OCI-LY7 (cell line): ENCODE data around the gene DGKQ. TPM values are rescaled to one million over a fixed set of nuclear protein-coding genes. Genes with fewer than 3 reads are reported as not detected.

Experiments used
- BruUV-seq: library from RNA; stranded (reverse); fragments of 400-500 nt; replicated peaks from 2 replicates; lab custom pipeline; 2021; lab: Mats Ljungman, UMichigan
- CTCF ChIA-PET: fragments of 300-600 bp; sonication (Branson Sonifier 250); formaldehyde crosslinking; loops from one replicate; lab custom pipeline; 2022; ENCODE audit warnings: antibody characterized with exemption; ENCODE audit not compliant: unreplicated experiment; lab: Charles Lee
- POLR2A ChIA-PET: fragments of 300-600 bp; sonication (Branson Sonifier 250); formaldehyde crosslinking; loops from one replicate; lab custom pipeline; 2022; ENCODE audit warnings: antibody characterized with exemption; lab: Charles Lee
- DNase-seq: peaks from one replicate; pipeline ENCODE4 v3.0.0-alpha.2; 2015; ENCODE audit warnings: low spot score
- H2AFZ ChIP-seq: fragments of 200-600 bp; sonication (generic), shearing (Covaris generic); 2 replicates; pipeline ENCODE4 v1.6.1; 2014; ENCODE audit warnings: mild to moderate bottlenecking, antibody characterized with exemption, low read length, moderate library complexity
- H3K27ac ChIP-seq: fragments of 200-600 bp; sonication (generic); 2 replicates; pipeline ENCODE4 v1.5.1; 2014; ENCODE audit warnings: mixed run types, low read depth, mild to moderate bottlenecking, moderate library complexity, low read length, inconsistent platforms; ENCODE audit not compliant: poor library complexity, severe bottlenecking
- H3K36me3 ChIP-seq: fragments of 200-600 bp; sonication (generic); 2 replicates; pipeline ENCODE4 v1.6.1; 2014; ENCODE audit warnings: mild to moderate bottlenecking, antibody characterized with exemption, low read length, moderate library complexity, mixed read lengths; ENCODE audit not compliant: insufficient read depth
- H3K4me1 ChIP-seq: fragments of 200-600 bp; sonication (generic); 2 replicates; pipeline ENCODE4 v1.5.1; 2014; ENCODE audit warnings: mild to moderate bottlenecking, low read length; ENCODE audit not compliant: insufficient read depth, poor library complexity, severe bottlenecking
- H3K4me2 ChIP-seq: fragments of 200-600 bp; sonication (generic); 2 replicates; pipeline ENCODE4 v1.6.1; 2014; ENCODE audit warnings: mild to moderate bottlenecking, low read length
- H3K4me3 ChIP-seq: fragments of 200-600 bp; sonication (generic); 2 replicates; pipeline ENCODE4 v1.5.1; 2014; ENCODE audit warnings: mild to moderate bottlenecking, low read depth, low read length; ENCODE audit not compliant: poor library complexity, severe bottlenecking
- H3K79me2 ChIP-seq: fragments of 200-600 bp; sonication (generic); 2 replicates; pipeline ENCODE4 v1.6.1; 2016; ENCODE audit warnings: low read depth, mild to moderate bottlenecking, low read length, moderate library complexity, mixed read lengths; ENCODE audit not compliant: insufficient read depth
- H3K9me2 ChIP-seq: fragments of 200-600 bp; sonication (generic); 2 replicates; pipeline ENCODE4 v1.6.1; 2016; ENCODE audit warnings: mild to moderate bottlenecking, low read length, mixed read lengths; ENCODE audit not compliant: insufficient read depth
- H3K9me3 ChIP-seq: fragments of 200-600 bp; sonication (generic); 2 replicates; pipeline ENCODE4 v1.6.1; 2014; ENCODE audit warnings: mild to moderate bottlenecking, mixed run types, low read length, mixed read lengths
- H4K20me1 ChIP-seq: fragments of 200-600 bp; sonication (generic); 2 replicates; pipeline ENCODE4 v1.6.1; 2014; ENCODE audit warnings: mild to moderate bottlenecking, antibody characterized with exemption, low read length, moderate library complexity, mixed read lengths; ENCODE audit not compliant: insufficient read depth
- CTCF ChIP-seq: fragments of 200-600 bp; sonication (generic); conservative IDR thresholded peaks from 2 replicates; pipeline ENCODE4 v1.5.1; 2014; ENCODE audit warnings: mild to moderate bottlenecking, antibody characterized with exemption, low read length, moderate library complexity, mixed read lengths
- EZH2phosphoT487 ChIP-seq: fragments of 200-600 bp; sonication (generic); IDR thresholded peaks from 2 replicates; pipeline ENCODE4 v1.6.1; 2018; ENCODE audit warnings: low read depth, borderline replicate concordance, mild to moderate bottlenecking, mixed run types, antibody characterized with exemption, low read length, moderate library complexity, mixed read lengths
- intact Hi-C: fragments of 100-400 bp; cut with micrococcal nuclease; formaldehyde crosslinking; loops from one replicate; pipeline ENCODE4 v1.10.0; 2022; ENCODE audit not compliant: unreplicated experiment
- total RNA-seq, 2 experiments: library from RNA; depleted of rRNA in 1 of 2; stranded (reverse); fragments of >200 nt in 1 of 2; shearing (Covaris generic) in 1 of 2; gene quantifications; 2 replicates each; pipeline ENCODE4 v1.2.3, GENCODE V29; 2014 to 2022

DGKQ gene
- total RNA-seq, 2 experiments from 2014 or later, result 11.3 to 15.2 TPM

- no peak for TF ChIP-seq CTCF
- no peak for TF ChIP-seq EZH2phosphoT487
- intact Hi-C loops, result loop anchor here (10.0 kb wide), 1 partner anchor 229 kb away; the partner anchor contains the start of gene CTBP1
- Histone ChIP-seq H3K4me2 (no peak overlapping the region), H3K4me3 (no peak overlapping the region), H3K36me3 (no peaks in the 10 kb centered on the region), H3K27ac (no peak overlapping the region), H3K9me2 (no peaks in the 10 kb centered on the region), H3K4me1 (peaks cover 11% of the 10 kb centered on the region), H3K9me3 (no peaks in the 10 kb centered on the region), H2AFZ (no peak overlapping the region), H3K79me2 (no peaks in the 10 kb centered on the region), H4K20me1 (no peaks in the 10 kb centered on the region)
- DNase-seq, result no peak
- ChIA-PET CTCF (no interaction called here), POLR2A (no interaction called here)
- no TSS peak for BruUV-seq
Measured at GRCh38 chr4:1015746-1016145, 42.4 kb upstream of the DGKQ start.

GRCh38 chr4:1015179-1015578 is 41.8 kb upstream of the DGKQ start:
- no peaks in the 10 kb centered on the region for H3K36me3 ChIP-seq
- no peak overlapping the region for H3K27ac ChIP-seq
- no peak for DNase-seq
- no peak overlapping the region for H3K4me2 ChIP-seq
- ChIA-PET POLR2A (no interaction called here), CTCF (no interaction called here)
- H2AFZ ChIP-seq, result no peak overlapping the region
- no peaks in the 10 kb centered on the region for H3K79me2 ChIP-seq
- H3K9me2 ChIP-seq, result no peaks in the 10 kb centered on the region
- H3K4me3 ChIP-seq, result no peak overlapping the region
- no peaks in the 10 kb centered on the region for H4K20me1 ChIP-seq
- peaks cover 17% of the 10 kb centered on the region for H3K4me1 ChIP-seq
- no peak for TF ChIP-seq EZH2phosphoT487
- no peak for TF ChIP-seq CTCF
- no TSS peak for BruUV-seq
- no peaks in the 10 kb centered on the region for H3K9me3 ChIP-seq
- intact Hi-C loops, result loop anchor here (10.0 kb wide), 1 partner anchor 230 kb away; the partner anchor contains the start of gene CTBP1

GRCh38 chr4:1014291-1015167 is 41.2 kb upstream of the DGKQ start:
- CTCF ChIA-PET, result no interaction called here
- no TSS peak for BruUV-seq

More at GRCh38 chr4:1014291-1015167, 41.2 kb upstream of the DGKQ start:
- TF ChIP-seq EZH2phosphoT487 (no peak), CTCF (no peak)
- no peaks in the 10 kb centered on the region for H4K20me1 ChIP-seq
- H3K4me1 ChIP-seq, result peaks cover 21% of the 10 kb centered on the region
- POLR2A ChIA-PET, result no interaction called here
- H3K4me2 ChIP-seq, result no peak overlapping the region
- no peak overlapping the region for H3K27ac ChIP-seq
- H2AFZ ChIP-seq, result no peak overlapping the region
- no peaks in the 10 kb centered on the region for H3K79me2 ChIP-seq
- H3K9me3 ChIP-seq, result no peaks in the 10 kb centered on the region
- H3K36me3 ChIP-seq, result no peaks in the 10 kb centered on the region
- no peaks in the 10 kb centered on the region for H3K9me2 ChIP-seq
- intact Hi-C loops, result loop anchor here (5.0 to 10.0 kb wide), 2 partner anchors 230 to 333 kb away; partner anchors contain the start of genes CTBP1 and UVSSA
- no peak for DNase-seq
- no peak overlapping the region for H3K4me3 ChIP-seq
